Suppressor macrophage treated with lipopolysaccharide for 4 hours (primary cell): Measurements from ENCODE around the gene RTL10.
A peak's percentile ranks its signal among the peaks of the same experiment; 100 is the strongest.

Experiments used
- DNase-seq: peaks from one replicate; pipeline ENCODE4 v3.0.0-alpha.2; 2020

The RTL10 gene

GRCh38 chr22:19875531-19876313 is 21.0 kb upstream of the RTL10 start:
- no peak for DNase-seq

- DNase-seq = no peak
Measured at GRCh38 chr22:19875061-19875530, 20.4 kb upstream of the RTL10 start.

GRCh38 chr22:19874307-19875060 is 19.8 kb upstream of the RTL10 start:
- DNase-seq = no peak

- no peak for DNase-seq
Measured at GRCh38 chr22:19873960-19874306, 19.3 kb upstream of the RTL10 start.

GRCh38 chr22:19873138-19873959 is 18.7 kb upstream of the RTL10 start:
- DNase-seq = no peak

GRCh38 chr22:19872779-19873137 is 18.1 kb upstream of the RTL10 start:
- no peak for DNase-seq

GRCh38 chr22:19871845-19872778 is 17.4 kb upstream of the RTL10 start:
- no peak for DNase-seq

- DNase-seq = no peak
Measured at GRCh38 chr22:19871023-19871844, 16.6 kb upstream of the RTL10 start.

GRCh38 chr22:19870153-19871022 is 15.7 kb upstream of the RTL10 start:
- no peak for DNase-seq

GRCh38 chr22:19869497-19870152 is 15.0 kb upstream of the RTL10 start:
- no peak for DNase-seq

- no peak for DNase-seq
Measured at GRCh38 chr22:19868773-19869471, 14.2 kb upstream of the RTL10 start.

GRCh38 chr22:19868333-19868732 is 13.7 kb upstream of the RTL10 start:
- no peak for DNase-seq

GRCh38 chr22:19867617-19868016 is 12.9 kb upstream of the RTL10 start:
- DNase-seq = no peak

GRCh38 chr22:19866665-19867009 is 12.0 kb upstream of the RTL10 start:
- DNase-seq = no peak

- peak; percentile 60 for DNase-seq
Measured at GRCh38 chr22:19865141-19865829, 10.6 kb upstream of the RTL10 start.

GRCh38 chr22:19864538-19865106 is 9.9 kb upstream of the RTL10 start:
- no peak for DNase-seq

- no peak for DNase-seq
Measured at GRCh38 chr22:19863571-19863970, 8.9 kb upstream of the RTL10 start.

GRCh38 chr22:19862619-19863246 is 8.1 kb upstream of the RTL10 start:
- DNase-seq = no peak
